KMS-11 (cell line): ENCODE results near the gene UBE2E1.
A peak's percentile ranks its signal among the peaks of the same experiment; 100 is the strongest.

Experiments
- H2AFZ ChIP-seq: fragments of 200-600 bp; sonication (generic); 2 replicates; pipeline ENCODE4 v1.6.1; 2016; ENCODE audit warnings: antibody characterized with exemption, mixed run types, low read depth
- H3K27ac ChIP-seq: fragments of 200-600 bp; sonication (generic); 2 replicates; pipeline ENCODE4 v1.6.1; 2016; ENCODE audit warnings: mild to moderate bottlenecking, mixed run types
- H3K27me3 ChIP-seq: fragments of 200-600 bp; sonication (generic); 2 replicates; pipeline ENCODE4 v1.6.1; 2017; ENCODE audit warnings: mild to moderate bottlenecking, low read depth, mixed run types, moderate library complexity; ENCODE audit not compliant: insufficient read depth
- H3K36me3 ChIP-seq: fragments of 200-600 bp; sonication (generic); 2 replicates; pipeline ENCODE4 v1.6.1; 2017; ENCODE audit warnings: mild to moderate bottlenecking, mixed run types; ENCODE audit not compliant: insufficient read depth
- H3K4me1 ChIP-seq: fragments of 200-600 bp; sonication (generic); 2 replicates; pipeline ENCODE4 v1.6.1; 2016; ENCODE audit warnings: mild to moderate bottlenecking, low read depth, mixed run types; ENCODE audit not compliant: poor library complexity, severe bottlenecking
- H3K4me2 ChIP-seq: fragments of 200-600 bp; sonication (generic); 2 replicates; pipeline ENCODE4 v1.7.0; 2016; ENCODE audit warnings: mild to moderate bottlenecking, mixed run types
- H3K4me3 ChIP-seq: fragments of 200-600 bp; sonication (generic); IDR thresholded peaks from 2 replicates; pipeline ENCODE4 v1.6.1; 2017; ENCODE audit warnings: low read depth, low read length, mixed read lengths; ENCODE audit not compliant: insufficient read depth
- H3K79me2 ChIP-seq: fragments of 200-600 bp; sonication (generic); 2 replicates; pipeline ENCODE4 v1.6.1; 2016; ENCODE audit warnings: low read depth, mixed run types; ENCODE audit not compliant: insufficient read depth
- H3K9ac ChIP-seq: fragments of 200-600 bp; sonication (generic); 2 replicates; pipeline ENCODE4 v1.6.1; 2016; ENCODE audit warnings: mild to moderate bottlenecking, mixed run types
- H4K20me1 ChIP-seq: fragments of 200-600 bp; sonication (generic); 2 replicates; pipeline ENCODE4 v1.6.1; 2016; ENCODE audit warnings: mild to moderate bottlenecking, mixed run types; ENCODE audit not compliant: insufficient read depth
- CTCF ChIP-seq: fragments of 200-600 bp; sonication (generic); conservative IDR thresholded peaks from 2 replicates; pipeline ENCODE4 v1.6.1; 2017; ENCODE audit warnings: low read depth, mild to moderate bottlenecking, antibody characterized with exemption, low read length, moderate library complexity, mixed read lengths

Gene UBE2E1

GRCh38 chr3:23913182-23913581 is 107.4 kb downstream of the UBE2E1 start:
- Histone ChIP-seq H3K36me3 (peaks cover 3% of the 10 kb centered on the region; the same call in 1 of the 2 replicates), H3K9ac (no peak overlapping the region), H3K4me2 (peak overlapping the region; percentile 49), H3K4me3 (no peak overlapping the region), H3K27ac (no peak overlapping the region), H2AFZ (no peak overlapping the region), H3K27me3 (no peaks in the 10 kb centered on the region), H3K79me2 (peaks cover 14% of the 10 kb centered on the region), H3K4me1 (peaks cover 26% of the 10 kb centered on the region), H4K20me1 (no peaks in the 10 kb centered on the region)
- TF ChIP-seq CTCF = no peak

- H3K4me2 ChIP-seq = peak overlapping the region; percentile 49
- H2AFZ ChIP-seq = no peak overlapping the region
- H3K4me1 ChIP-seq = peaks cover 31% of the 10 kb centered on the region
- peaks cover 3% of the 10 kb centered on the region; the same call in 1 of the 2 replicates for H4K20me1 ChIP-seq
- H3K4me3 ChIP-seq = no peak overlapping the region
- no peak overlapping the region for H3K9ac ChIP-seq
- H3K79me2 ChIP-seq = peaks cover 21% of the 10 kb centered on the region
- H3K36me3 ChIP-seq = peaks cover 7% of the 10 kb centered on the region; the same call in 1 of the 2 replicates
- no peak for TF ChIP-seq CTCF
- no peaks in the 10 kb centered on the region for H3K27me3 ChIP-seq
- H3K27ac ChIP-seq = no peak overlapping the region
Measured at GRCh38 chr3:23913873-23914743, 108.4 kb downstream of the UBE2E1 start.

GRCh38 chr3:23915537-23916108 is 109.9 kb downstream of the UBE2E1 start:
- peaks cover 21% of the 10 kb centered on the region for H3K79me2 ChIP-seq
- peaks cover 3% of the 10 kb centered on the region; the same call in 1 of the 2 replicates for H4K20me1 ChIP-seq
- H3K27ac ChIP-seq = no peak overlapping the region
- no peak overlapping the region for H3K9ac ChIP-seq
- H2AFZ ChIP-seq = no peak overlapping the region
- peaks cover 35% of the 10 kb centered on the region for H3K4me1 ChIP-seq
- H3K4me3 ChIP-seq = no peak overlapping the region
- H3K27me3 ChIP-seq = no peaks in the 10 kb centered on the region
- peaks cover 7% of the 10 kb centered on the region; the same call in 1 of the 2 replicates for H3K36me3 ChIP-seq
- peak overlapping the region; percentile 64; the same call in 1 of the 2 replicates for H3K4me2 ChIP-seq
- no peak for TF ChIP-seq CTCF

GRCh38 chr3:23916152-23916885 is 110.6 kb downstream of the UBE2E1 start:
- Histone ChIP-seq H3K4me2 (peak overlapping the region; percentile 64), H4K20me1 (peaks cover 3% of the 10 kb centered on the region; the same call in 1 of the 2 replicates), H3K9ac (peak overlapping the region; percentile 49; the same call in 1 of the 2 replicates), H2AFZ (peak overlapping the region; percentile 71), H3K27ac (no peak overlapping the region), H3K79me2 (peaks cover 21% of the 10 kb centered on the region), H3K27me3 (no peaks in the 10 kb centered on the region), H3K4me3 (no peak overlapping the region), H3K4me1 (peaks cover 35% of the 10 kb centered on the region), H3K36me3 (peaks cover 7% of the 10 kb centered on the region; the same call in 1 of the 2 replicates)
- no peak for TF ChIP-seq CTCF
